SK-N-SH (cell line): ENCODE results near the gene C6. TPM values are rescaled to one million over a fixed set of nuclear protein-coding genes. Genes with fewer than 3 reads are reported as not detected.

Experiments used
- CTCF ChIA-PET: fragments of 300-600, 350-600 bp; formaldehyde crosslinking; extraction: SDS; loops from one replicate; lab custom pipeline; 2021; lab: Yijun Ruan, JAX
- POLR2A ChIA-PET: fragments of 350-600 bp; sonication (Branson Sonifier 250); formaldehyde crosslinking; extraction: SDS; loops from one replicate; lab custom pipeline; 2020; ENCODE audit warnings: antibody characterized with exemption, inconsistent platforms; lab: Yijun Ruan, JAX
- DNase-seq: peaks from one replicate; pipeline ENCODE4 v3.0.0; 2012
- H2AFZ ChIP-seq: fragments of 200-600 bp; sonication (generic); 2 replicates; pipeline ENCODE4 v1.8.1; 2016; ENCODE audit warnings: antibody characterized with exemption, mild to moderate bottlenecking, low read depth
- H3F3A ChIP-seq: fragments of 200-600 bp; sonication (generic); replicated peaks from 2 replicates; pipeline ENCODE3; 2016; ENCODE audit warnings: antibody characterized with exemption, mild to moderate bottlenecking; ENCODE audit not compliant: insufficient read depth
- H3K27ac ChIP-seq, 2 experiments: fragments of 200-500 bp in 1 of 2; fragments of 200-600 bp in 1 of 2; sonication (Bioruptor generic) in 1 of 2; sonication (generic), shearing (Covaris generic) in 1 of 2; 2 replicates each; pipeline versions ENCODE4 v1.5.1 to v1.6.1; 2014 to 2016; ENCODE audit warnings: low read depth in 2 of 2, inconsistent platforms in 1 of 2, low read length in 1 of 2, mild to moderate bottlenecking in 1 of 2, mixed read lengths in 1 of 2
- H3K27me3 ChIP-seq: fragments of 200-600 bp; sonication (generic), shearing (Covaris generic); 2 replicates; pipeline ENCODE4 v1.6.1; 2016; ENCODE audit warnings: mixed run types; ENCODE audit not compliant: insufficient read depth
- H3K36me3 ChIP-seq, 2 experiments: fragments of 200-500 bp in 1 of 2; fragments of 200-600 bp in 1 of 2; sonication (Bioruptor generic) in 1 of 2; sonication (generic) in 1 of 2; replicated peaks in 1 of 2; 2 replicates each; pipeline versions ENCODE3 to v1.5.1; 2014 to 2016; ENCODE audit warnings: low read length in 1 of 2, mild to moderate bottlenecking in 1 of 2; ENCODE audit not compliant: insufficient read depth in 2 of 2, control insufficient read depth in 1 of 2
- H3K4me1 ChIP-seq, 2 experiments: fragments of 200-500 bp in 1 of 2; fragments of 200-600 bp in 1 of 2; sonication (Bioruptor generic) in 1 of 2; sonication (generic), shearing (Covaris generic) in 1 of 2; 2 replicates each; pipeline versions ENCODE4 v1.5.1 to v1.6.1; 2014 to 2016; ENCODE audit warnings: low read depth in 1 of 2, low read length in 1 of 2, mixed run types in 1 of 2; ENCODE audit not compliant: insufficient read depth in 2 of 2, control insufficient read depth in 1 of 2
- H3K4me2 ChIP-seq: fragments of 200-600 bp; sonication (generic), shearing (Covaris generic); 2 replicates; pipeline ENCODE4 v1.6.1; 2017; ENCODE audit warnings: mixed run types
- H3K4me3 ChIP-seq, 2 experiments: fragments of 200-500 bp in 1 of 2; fragments of 200-600 bp in 1 of 2; sonication (Bioruptor generic) in 1 of 2; sonication (generic), shearing (Covaris generic) in 1 of 2; 2 replicates each; pipeline versions ENCODE4 v1.5.1 to v1.8.1; 2014 to 2016; ENCODE audit warnings: low read depth in 2 of 2, inconsistent platforms in 1 of 2, low read length in 1 of 2, mild to moderate bottlenecking in 1 of 2, mixed read lengths in 1 of 2, moderate library complexity in 1 of 2
- H3K79me2 ChIP-seq: fragments of 200-600 bp; sonication (generic); 2 replicates; pipeline ENCODE4 v1.8.1; 2017; ENCODE audit warnings: mild to moderate bottlenecking; ENCODE audit not compliant: insufficient read depth
- H3K9ac ChIP-seq: fragments of 200-600 bp; sonication (generic); 2 replicates; pipeline ENCODE4 v1.6.1; 2017; ENCODE audit warnings: mixed run types
- H3K9me2 ChIP-seq: fragments of 200-600 bp; sonication (generic); 2 replicates; pipeline ENCODE4 v1.6.1; 2017; ENCODE audit warnings: mixed run types
- H3K9me3 ChIP-seq: fragments of 200-600 bp; sonication (generic); 2 replicates; pipeline ENCODE4 v1.6.1; 2017; ENCODE audit warnings: mixed run types, mild to moderate bottlenecking, moderate library complexity
- H4K20me1 ChIP-seq: fragments of 200-600 bp; sonication (generic); 2 replicates; pipeline ENCODE4 v1.6.1; 2017; ENCODE audit warnings: mild to moderate bottlenecking, mixed run types; ENCODE audit not compliant: insufficient read depth
- CTCF ChIP-seq: fragments of 200-600 bp; sonication (generic); IDR thresholded peaks from 2 replicates; pipeline ENCODE4 v1.6.1; 2017; ENCODE audit warnings: antibody characterized with exemption, mild to moderate bottlenecking, moderate library complexity
- ELF1 ChIP-seq: IDR thresholded peaks from 2 replicates; pipeline ENCODE4 v1.4.0; 2012
- EZH2phosphoT487 ChIP-seq: fragments of 200-600 bp; sonication (generic); IDR thresholded peaks from 2 replicates; pipeline ENCODE4 v1.6.1; 2017; ENCODE audit warnings: low read depth, mixed run types, mild to moderate bottlenecking, antibody characterized with exemption, moderate library complexity, borderline replicate concordance
- FOXJ3 ChIP-seq: sonication (generic); formaldehyde crosslinking; IDR thresholded peaks from 2 replicates; pipeline ENCODE4 v1.5.1; 2020; ENCODE audit warnings: mild to moderate bottlenecking, missing genetic modification reagents
- GATA2 ChIP-seq: sonication (generic); formaldehyde crosslinking; IDR thresholded peaks from 2 replicates; pipeline ENCODE4 v1.5.0; 2020; ENCODE audit warnings: mild to moderate bottlenecking, missing genetic modification reagents
- IRF3 ChIP-seq: fragments of 150-350 bp; IDR thresholded peaks from 2 replicates; pipeline ENCODE4 v1.6.1; 2016; ENCODE audit warnings: mild to moderate bottlenecking, low read depth, low read length
- JUND ChIP-seq: IDR thresholded peaks from 2 replicates; pipeline ENCODE4 v1.4.0; 2012
- MXI1 ChIP-seq: IDR thresholded peaks from 2 replicates; pipeline ENCODE4 v1.6.1; 2012; ENCODE audit warnings: mild to moderate bottlenecking, low read depth, low read length, improper control_type of control experiment
- NFIC ChIP-seq: IDR thresholded peaks from 2 replicates; pipeline ENCODE4 v1.4.0; 2012; ENCODE audit warnings: borderline replicate concordance
- POLR2AphosphoS5 ChIP-seq: IDR thresholded peaks from 2 replicates; pipeline ENCODE4 v1.6.1; 2012; ENCODE audit warnings: low read depth, low read length
- RAD21 ChIP-seq: IDR thresholded peaks from 2 replicates; pipeline ENCODE4 v1.6.1; 2012; ENCODE audit warnings: mild to moderate bottlenecking, low read length
- REST ChIP-seq: IDR thresholded peaks from 2 replicates; pipeline ENCODE4 v1.6.1; 2012; ENCODE audit warnings: mild to moderate bottlenecking, low read depth, low read length, moderate library complexity
- RFX5 ChIP-seq: IDR thresholded peaks from 2 replicates; pipeline ENCODE4 v1.6.1; 2012; ENCODE audit warnings: mild to moderate bottlenecking, improper control_type of control experiment, low read length
- USF1 ChIP-seq: IDR thresholded peaks from 2 replicates; pipeline ENCODE4 v1.4.0; 2012; ENCODE audit warnings: low read depth, borderline replicate concordance
- YY1 ChIP-seq: IDR thresholded peaks from 2 replicates; pipeline ENCODE4 v1.4.0; 2012; ENCODE audit warnings: low read depth, mild to moderate bottlenecking
- WGBS: methylation state at CpG from one replicate; pipeline ENCODE4 v1.1.6; 2017; ENCODE audit warnings: low lambda C conversion rate; 5-methylcytosine and 5-hydroxymethylcytosine counted together
- polyA plus RNA-seq, 3 experiments: library from polyadenylated mRNA; depleted of rRNA; stranded (reverse); fragments of >200 nt; gene quantifications; 2 replicates each; pipeline ENCODE4 v1.2.3, GENCODE V29; 2012

The C6 gene
- polyA plus RNA-seq, 1 of the 3 experiments (the other 2 are of a cell fraction), result 0.08 TPM

GRCh38 chr5:41195228-41195627 lies 18.1 kb downstream of the C6 start:
- H4K20me1 ChIP-seq, result no peaks in the 10 kb centered on the region
- POLR2A ChIA-PET, result no interaction called here
- no peak overlapping the region for H3K27ac ChIP-seq
- H3K79me2 ChIP-seq, result no peaks in the 10 kb centered on the region
- no peak for TF ChIP-seq CTCF
- no peak for TF ChIP-seq RAD21
- TF ChIP-seq YY1, result no peak
- no peak for TF ChIP-seq USF1
- no peak for TF ChIP-seq NFIC
- TF ChIP-seq GATA2 (CRISPR knock-in tag), result no peak
- no peak for TF ChIP-seq REST
- TF ChIP-seq MXI1, result no peak
- TF ChIP-seq IRF3, result no peak
- TF ChIP-seq ELF1, result no peak
- TF ChIP-seq POLR2AphosphoS5, result no peak
- TF ChIP-seq RFX5, result no peak
- TF ChIP-seq FOXJ3 (CRISPR knock-in tag), result no peak
- TF ChIP-seq JUND, result no peak
- no peak for TF ChIP-seq EZH2phosphoT487
- no peaks in the 10 kb centered on the region for H3K4me1 ChIP-seq
- DNase-seq, result no peak
- no peak overlapping the region for H3K9ac ChIP-seq
- H3K4me3 ChIP-seq, result no peak overlapping the region
- CTCF ChIA-PET, result interaction anchor here (1.1 kb wide), 1 partner anchor 18 kb away, joined by 5 read pairs; the partner anchor contains the start of gene C6
- H3K36me3 ChIP-seq, result no peaks in the 10 kb centered on the region
- no peaks in the 10 kb centered on the region for H3F3A ChIP-seq
- no peaks in the 10 kb centered on the region for H3K9me2 ChIP-seq
- H2AFZ ChIP-seq, result no peak overlapping the region
- H3K9me3 ChIP-seq, result no peaks in the 10 kb centered on the region
- 65% methylated on average over 1 of the region's 1 CpG for WGBS
- no peaks in the 10 kb centered on the region for H3K27me3 ChIP-seq
- H3K4me2 ChIP-seq, result no peak overlapping the region
